Mesendoderm (in vitro differentiated cells): ENCODE data around the gene ADGRL1.
"Not testable (repeated sequence)": the region's sequence is repeated elsewhere in the genome, so short reads cannot be mapped to it uniquely, and the experiment has no call there.

Experiments used
- DNase-seq: peaks from one replicate; pipeline ENCODE4 v3.0.0; 2013
- H2AK5ac ChIP-seq: 2 replicates; pipeline ENCODE4 v1.6.1; 2013; ENCODE audit warnings: low read length, inconsistent platforms
- H2BK120ac ChIP-seq: 2 replicates; pipeline ENCODE4 v1.6.1; 2013; ENCODE audit warnings: low read depth, mild to moderate bottlenecking, low read length, moderate library complexity, mixed read lengths
- H2BK15ac ChIP-seq: replicated peaks from 2 replicates; pipeline ENCODE4 v1.6.1; 2013; ENCODE audit warnings: low read depth, mild to moderate bottlenecking, moderate library complexity
- H2BK5ac ChIP-seq: 2 replicates; pipeline ENCODE4 v1.6.1; 2013; ENCODE audit warnings: low read length, inconsistent platforms
- H3K18ac ChIP-seq: 2 replicates; pipeline ENCODE4 v1.6.1; 2013; ENCODE audit warnings: mild to moderate bottlenecking, low read length, mixed read lengths
- H3K23ac ChIP-seq: one replicate; pipeline ENCODE4 v1.6.1; 2013; ENCODE audit warnings: low read length
- H3K27ac ChIP-seq: 2 replicates; pipeline ENCODE4 v1.5.1; 2013; ENCODE audit warnings: low read depth, mild to moderate bottlenecking, inconsistent platforms, low read length, moderate library complexity
- H3K27me3 ChIP-seq: 2 replicates; pipeline ENCODE4 v1.6.1; 2013; ENCODE audit warnings: low read length, control low read depth, mild to moderate bottlenecking, inconsistent platforms; ENCODE audit not compliant: insufficient read depth, poor library complexity
- H3K36me3 ChIP-seq: 2 replicates; pipeline ENCODE4 v1.6.1; 2013; ENCODE audit warnings: low read length, inconsistent platforms; ENCODE audit not compliant: control insufficient read depth, insufficient read depth
- H3K4ac ChIP-seq: one replicate; pipeline ENCODE4 v1.6.1; 2013; ENCODE audit warnings: low read depth, mild to moderate bottlenecking, low read length, moderate library complexity
- H3K4me1 ChIP-seq: 2 replicates; pipeline ENCODE4 v1.6.1; 2013; ENCODE audit warnings: low read depth, low read length, inconsistent platforms; ENCODE audit not compliant: control insufficient read depth
- H3K4me2 ChIP-seq: 2 replicates; pipeline ENCODE4 v1.6.1; 2013; ENCODE audit warnings: low read length
- H3K4me3 ChIP-seq: 2 replicates; pipeline ENCODE4 v1.5.1; 2013; ENCODE audit warnings: mild to moderate bottlenecking, low read length
- H3K56ac ChIP-seq: one replicate; pipeline ENCODE4 v1.6.1; 2013; ENCODE audit warnings: low read length
- H3K79me1 ChIP-seq: 2 replicates; pipeline ENCODE4 v1.6.1; 2013; ENCODE audit warnings: low read length, inconsistent platforms
- H3K79me2 ChIP-seq: 2 replicates; pipeline ENCODE4 v1.6.1; 2013; ENCODE audit warnings: mild to moderate bottlenecking, low read length; ENCODE audit not compliant: control insufficient read depth, insufficient read depth
- H3K9ac ChIP-seq: 2 replicates; pipeline ENCODE4 v1.6.1; 2013; ENCODE audit warnings: low read length, inconsistent platforms
- H4K5ac ChIP-seq: one replicate; pipeline ENCODE4 v1.6.1; 2013; ENCODE audit warnings: low read length
- H4K8ac ChIP-seq: one replicate; pipeline ENCODE4 v1.6.1; 2013; ENCODE audit warnings: low read depth, mild to moderate bottlenecking, control low read depth, low read length, moderate library complexity
- WGBS: extraction: QIAGEN DNeasy Blood & Tissue Kit; methylation state at CpG from one replicate; pipeline ENCODE4 v1.1.7; 2013; ENCODE audit warnings: low lambda C conversion rate, missing lambda C conversion rate; ENCODE audit not compliant: insufficient coverage; ENCODE audit errors: extremely low coverage; 5-methylcytosine and 5-hydroxymethylcytosine counted together

The ADGRL1 gene

DNA sequence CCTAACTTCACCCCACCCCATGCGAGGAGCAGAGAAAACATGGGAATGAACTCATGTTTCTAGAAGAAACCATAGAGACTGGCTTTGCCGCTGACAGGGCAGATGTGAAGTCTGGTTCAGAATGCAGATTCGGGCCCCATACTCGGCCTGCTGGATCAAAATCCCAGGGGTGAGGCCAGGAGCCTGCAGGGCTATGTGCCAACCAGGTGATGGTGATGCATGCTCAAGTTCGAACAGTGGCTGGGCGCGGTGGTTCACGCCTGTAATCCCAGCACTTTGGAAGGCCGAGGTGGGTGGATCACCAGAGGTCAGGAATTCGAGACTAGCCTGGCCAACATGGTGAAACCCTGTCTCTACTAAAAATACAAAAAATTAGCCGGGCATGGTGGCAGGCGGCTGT lies 24.8 kb downstream of the ADGRL1 start:
- not testable (repeated sequence) for H3K18ac ChIP-seq, DNase-seq, H3K56ac ChIP-seq, H2BK15ac ChIP-seq, H3K36me3 ChIP-seq, H3K27ac ChIP-seq, H2AK5ac ChIP-seq, H4K8ac ChIP-seq, H3K23ac ChIP-seq, H3K27me3 ChIP-seq, H3K4me3 ChIP-seq, H2BK120ac ChIP-seq, H3K4ac ChIP-seq, H3K9ac ChIP-seq, H3K4me2 ChIP-seq, H2BK5ac ChIP-seq, H3K79me2 ChIP-seq, H3K4me1 ChIP-seq, H4K5ac ChIP-seq, H3K79me1 ChIP-seq
- no CpG with 5 or more reads among the region's 12 CpGs for WGBS

DNA sequence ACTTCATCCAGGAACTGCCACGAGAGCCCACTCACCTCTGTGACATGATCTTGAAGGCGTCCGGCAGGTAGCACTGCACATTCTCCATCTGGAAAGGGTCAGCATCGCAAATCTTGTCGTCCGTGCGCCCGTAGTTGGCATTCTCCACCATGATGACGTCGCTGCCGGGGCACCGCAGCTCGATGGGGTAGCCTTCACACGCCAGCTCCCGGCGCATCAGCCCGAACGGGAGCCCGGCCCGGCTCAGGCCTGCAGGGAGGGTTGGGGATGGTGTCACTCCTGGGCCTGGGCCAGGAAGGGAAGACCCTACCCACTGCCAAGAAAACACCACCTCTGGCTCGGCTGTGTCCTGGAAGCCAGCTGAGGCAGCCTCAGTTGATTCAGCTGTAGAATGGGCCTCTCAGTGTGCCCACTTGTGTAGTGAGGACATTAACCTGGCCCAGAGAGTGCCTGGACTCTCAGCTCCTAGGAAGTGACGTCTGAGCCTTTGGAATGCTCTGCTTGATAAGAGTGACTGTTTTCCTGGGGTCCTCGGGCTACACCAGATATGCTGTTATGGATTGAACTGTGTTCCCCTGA lies 28.4 kb downstream of the ADGRL1 start:
- H3K4me2 ChIP-seq: no peak overlapping the region
- peaks cover 3% of the 10 kb centered on the region for H3K79me1 ChIP-seq
- no peak overlapping the region for H3K4me3 ChIP-seq
- no peak overlapping the region for H3K27ac ChIP-seq
- H4K8ac ChIP-seq: no peak overlapping the region
- H2BK120ac ChIP-seq: no peak overlapping the region
- no peak overlapping the region for H3K56ac ChIP-seq
- no peak overlapping the region for H3K4ac ChIP-seq
- H3K4me1 ChIP-seq: peaks cover 4% of the 10 kb centered on the region
- H4K5ac ChIP-seq: no peak overlapping the region
- no peak overlapping the region for H3K9ac ChIP-seq
- no peaks in the 10 kb centered on the region for H3K79me2 ChIP-seq
- no peak overlapping the region for H2AK5ac ChIP-seq
- H3K27me3 ChIP-seq: no peaks in the 10 kb centered on the region
- no peak overlapping the region for H3K18ac ChIP-seq
- no peak overlapping the region for H2BK15ac ChIP-seq
- H3K23ac ChIP-seq: no peak overlapping the region
- no CpG with 5 or more reads among the region's 23 CpGs for WGBS
- H2BK5ac ChIP-seq: no peak overlapping the region
- H3K36me3 ChIP-seq: peaks cover 5% of the 10 kb centered on the region
- DNase-seq: no peak

DNA sequence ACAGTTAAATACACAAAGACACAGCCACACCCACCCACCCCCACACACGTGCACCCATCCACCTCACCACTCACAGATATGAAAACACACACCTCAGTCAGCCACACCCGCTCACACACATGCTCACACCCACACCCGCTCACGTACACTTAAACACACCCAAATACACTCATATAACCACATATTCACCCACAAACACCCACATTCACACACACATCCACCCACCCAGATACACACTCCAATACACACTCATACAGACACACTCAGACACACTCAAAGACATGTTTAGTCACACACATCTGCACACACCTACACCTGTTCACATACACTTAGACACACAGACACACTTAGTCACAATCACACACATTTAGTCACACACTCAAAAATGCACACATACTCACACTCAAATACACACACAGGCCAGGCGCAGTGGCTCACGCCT lies 30.6 kb downstream of the ADGRL1 start:
- no peak for DNase-seq
- Histone ChIP-seq H3K36me3 (peaks cover 7% of the 10 kb centered on the region), H4K5ac (no peak overlapping the region), H3K4me3 (no peak overlapping the region), H3K79me1 (no peaks in the 10 kb centered on the region), H3K27me3 (no peaks in the 10 kb centered on the region), H3K56ac (no peak overlapping the region), H4K8ac (no peak overlapping the region), H3K9ac (no peak overlapping the region), H2BK15ac (no peak overlapping the region), H3K18ac (no peak overlapping the region), H3K4me1 (peaks cover 4% of the 10 kb centered on the region), H3K79me2 (no peaks in the 10 kb centered on the region), H2BK120ac (no peak overlapping the region), H2AK5ac (no peak overlapping the region), H3K27ac (no peak overlapping the region), H3K4me2 (no peak overlapping the region), H2BK5ac (no peak overlapping the region), H3K23ac (no peak overlapping the region), H3K4ac (no peak overlapping the region)
- 100% methylated on average over 3 of the region's 6 CpGs for WGBS

DNA sequence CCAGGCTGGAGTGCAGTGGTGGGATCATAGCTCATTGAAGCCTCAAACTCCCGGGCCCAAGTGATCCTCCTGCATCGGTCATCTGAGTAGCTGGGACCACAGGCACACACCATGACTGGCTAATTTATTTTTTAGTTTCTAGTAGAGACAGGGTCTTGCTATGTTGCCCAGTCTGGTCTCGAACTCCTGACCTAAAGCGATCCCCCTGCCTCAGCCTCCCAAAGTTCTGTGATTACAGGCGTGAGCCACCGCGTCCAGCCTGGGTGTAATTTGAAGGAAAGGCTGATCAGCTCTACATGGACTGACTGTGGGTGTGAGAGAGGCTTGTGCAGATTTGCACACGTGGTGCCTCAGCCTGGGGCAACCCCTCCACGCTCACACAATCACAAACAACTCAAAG lies 31.1 kb downstream of the ADGRL1 start:
- Histone ChIP-seq H2AK5ac (no peak overlapping the region), H3K4me3 (no peak overlapping the region)

DNA sequence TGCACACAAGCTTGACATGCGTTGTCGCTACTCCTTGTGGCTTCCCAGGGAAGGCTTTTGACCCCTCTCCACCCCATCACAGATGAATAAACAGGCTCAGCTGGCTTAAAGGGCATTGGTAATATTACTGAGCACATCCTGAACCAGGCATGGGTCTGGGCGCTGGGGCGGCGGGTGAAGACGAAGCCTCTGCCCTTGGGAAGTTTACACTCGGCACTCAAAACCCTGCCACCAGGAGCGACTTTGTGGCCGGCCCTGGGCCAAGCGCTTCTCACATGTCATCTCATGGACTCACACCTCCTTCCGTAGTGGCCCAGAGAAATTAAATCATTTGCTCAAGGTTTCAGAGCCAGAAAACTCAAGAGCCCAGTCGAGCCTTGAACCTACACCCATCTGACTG lies 37.0 kb downstream of the ADGRL1 start:
- WGBS: no CpG with 5 or more reads among the region's 12 CpGs
- no peak overlapping the region for H3K56ac ChIP-seq

More for the DNA sequence above, 31.1 kb downstream of the ADGRL1 start:
- H2BK15ac ChIP-seq: no peak overlapping the region
- H3K27me3 ChIP-seq: no peaks in the 10 kb centered on the region
- H3K4ac ChIP-seq: no peak overlapping the region
- no peak overlapping the region for H3K27ac ChIP-seq
- no peak overlapping the region for H3K23ac ChIP-seq
- H3K9ac ChIP-seq: no peak overlapping the region
- H3K4me1 ChIP-seq: peaks cover 4% of the 10 kb centered on the region
- no peak overlapping the region for H2BK120ac ChIP-seq
- no peak for DNase-seq
- H4K5ac ChIP-seq: no peak overlapping the region
- H3K56ac ChIP-seq: no peak overlapping the region
- no peak overlapping the region for H3K4me2 ChIP-seq
- peaks cover 7% of the 10 kb centered on the region for H3K36me3 ChIP-seq
- no peak overlapping the region for H4K8ac ChIP-seq
- WGBS: no CpG with 5 or more reads among the region's 9 CpGs
- no peaks in the 10 kb centered on the region for H3K79me1 ChIP-seq
- H3K18ac ChIP-seq: no peak overlapping the region
- H2BK5ac ChIP-seq: no peak overlapping the region
- no peaks in the 10 kb centered on the region for H3K79me2 ChIP-seq

More for the DNA sequence above, 37.0 kb downstream of the ADGRL1 start:
- H3K27me3 ChIP-seq: no peaks in the 10 kb centered on the region
- H3K4ac ChIP-seq: no peak overlapping the region
- no peaks in the 10 kb centered on the region for H3K79me1 ChIP-seq
- no peak overlapping the region for H3K23ac ChIP-seq
- no peak overlapping the region for H4K5ac ChIP-seq
- H2BK120ac ChIP-seq: no peak overlapping the region
- no peak overlapping the region for H3K4me2 ChIP-seq
- H3K36me3 ChIP-seq: peaks cover 5% of the 10 kb centered on the region
- no peak overlapping the region for H3K9ac ChIP-seq
- H3K18ac ChIP-seq: no peak overlapping the region
- H2AK5ac ChIP-seq: no peak overlapping the region
- no peak overlapping the region for H3K27ac ChIP-seq
- no peak overlapping the region for H3K4me3 ChIP-seq
- DNase-seq: no peak
- no peak overlapping the region for H4K8ac ChIP-seq
- H2BK5ac ChIP-seq: no peak overlapping the region
- H3K4me1 ChIP-seq: peaks cover under 1% of the 10 kb centered on the region
- H3K79me2 ChIP-seq: no peaks in the 10 kb centered on the region
- no peak overlapping the region for H2BK15ac ChIP-seq
